NOMO-1 treated with dmso at 0.1 percent for 144 hours (cell line): ENCODE results near the gene CPEB3.
"Not testable (repeated sequence)": the region's sequence is repeated elsewhere in the genome, so short reads cannot be mapped to it uniquely, and the experiment has no call there.

Source experiments
- DNase-seq: peaks from one replicate; lab custom pipeline; 2025; ENCODE audit not compliant: unreplicated experiment; lab: John Stamatoyannopoulos, UW

CPEB3 gene

DNA sequence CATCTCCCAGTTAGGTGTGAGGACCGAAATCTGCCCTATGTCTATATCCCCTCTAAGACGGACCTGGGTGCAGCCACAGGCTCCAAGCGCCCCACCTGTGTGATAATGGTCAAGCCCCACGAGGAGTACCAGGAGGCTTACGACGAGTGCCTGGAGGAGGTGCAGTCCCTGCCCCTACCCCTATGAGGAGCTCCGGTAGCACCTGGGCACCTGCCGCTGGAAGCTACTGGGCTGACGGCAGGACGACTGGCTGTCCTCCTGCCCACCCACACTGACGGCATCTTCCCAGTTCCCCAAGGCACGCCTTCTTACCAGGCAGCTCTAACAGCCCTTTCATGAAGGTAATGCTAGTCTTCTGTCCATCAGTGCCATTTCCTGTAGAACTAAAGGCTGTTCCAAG is 74.3 kb downstream of the CPEB3 start:
- not testable (repeated sequence) for DNase-seq

GRCh38 chr10:92215222-92215621 is 75.7 kb downstream of the CPEB3 start:
- not testable (repeated sequence) for DNase-seq

DNA sequence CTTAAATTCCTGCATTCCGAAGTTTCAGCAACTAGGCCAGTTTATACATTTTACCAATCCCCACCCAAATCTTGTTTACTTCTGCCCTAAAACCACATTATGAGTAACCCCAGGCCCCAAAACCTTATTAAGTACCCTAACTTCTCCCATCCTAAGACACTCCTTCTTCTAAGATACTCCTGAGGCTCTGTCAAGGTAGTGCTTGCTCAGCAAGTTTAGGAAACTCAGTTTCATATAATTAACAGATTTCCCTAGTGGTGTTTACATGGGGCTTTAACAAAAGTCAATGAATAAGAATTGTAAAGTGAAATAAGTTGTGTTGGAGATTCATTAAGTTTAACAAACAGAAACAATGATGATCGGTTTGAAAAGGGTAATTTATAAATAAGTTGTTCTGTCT is 77.8 kb downstream of the CPEB3 start:
- no peak for DNase-seq

GRCh38 chr10:92208736-92209135 is 82.1 kb downstream of the CPEB3 start:
- no peak for DNase-seq

GRCh38 chr10:92208157-92208720 is 82.6 kb downstream of the CPEB3 start:
- peak; percentile 11 for DNase-seq

DNA sequence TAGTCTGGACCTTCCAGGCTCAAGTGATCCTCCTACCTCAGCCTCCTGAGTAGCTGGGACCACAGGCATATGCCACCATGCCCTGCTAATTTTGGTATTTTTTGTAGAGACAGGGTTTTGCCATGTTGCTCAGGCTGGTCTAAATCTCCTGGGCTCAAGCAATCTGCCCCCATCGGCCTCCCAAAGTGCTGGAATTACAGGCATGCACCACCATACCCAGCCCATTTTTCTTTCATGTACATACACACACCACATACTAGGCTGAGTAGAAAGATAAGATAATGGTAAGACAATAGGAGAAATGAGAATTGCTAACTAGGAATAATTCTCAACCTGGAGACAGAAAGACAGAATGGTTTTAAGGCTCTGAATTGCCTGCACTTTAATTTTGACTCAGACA is 83.8 kb downstream of the CPEB3 start:
- no peak for DNase-seq

- no peak for DNase-seq
Observed at GRCh38 chr10:92203919-92204623, 86.8 kb downstream of the CPEB3 start.

DNA sequence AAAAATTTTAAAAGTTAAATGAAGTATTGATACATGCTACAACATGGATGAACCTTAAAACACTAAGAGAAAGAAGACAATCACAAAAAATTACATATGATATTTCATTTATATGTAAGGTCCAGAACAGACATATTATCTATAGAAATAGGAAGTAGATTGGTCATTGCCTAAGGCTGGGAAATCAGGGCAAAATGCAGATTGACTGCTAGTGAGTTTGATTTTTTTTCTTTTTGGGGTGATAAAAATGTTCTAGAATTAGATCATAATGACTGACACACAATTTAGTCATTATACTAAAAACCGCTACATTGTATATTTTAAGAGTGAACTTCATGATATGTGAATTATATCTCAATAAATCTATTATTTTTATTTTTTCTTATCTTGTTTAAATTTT is 88.3 kb downstream of the CPEB3 start:
- no peak for DNase-seq

- DNase-seq, result no peak
Observed at GRCh38 chr10:92200564-92200963, 90.3 kb downstream of the CPEB3 start.

DNA sequence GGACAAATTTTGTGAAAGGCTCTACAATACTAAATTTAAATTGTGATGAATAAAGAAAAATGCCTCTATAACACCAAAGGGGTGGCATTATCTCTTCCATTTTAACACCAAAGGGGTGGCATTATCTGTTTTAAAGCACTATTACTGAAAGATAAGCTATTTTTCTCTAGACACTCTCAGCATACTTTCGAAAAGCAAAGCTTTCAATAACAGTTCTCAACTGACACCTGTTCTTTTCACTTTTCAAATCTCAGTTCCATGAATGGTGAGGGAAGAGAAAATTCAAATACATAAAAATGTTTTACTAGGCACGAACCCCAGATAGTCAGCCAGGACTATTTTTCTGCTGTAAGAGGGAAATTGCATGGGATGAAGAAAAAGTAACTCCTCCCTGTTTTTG is 103.8 kb downstream of the CPEB3 start:
- no peak for DNase-seq

- DNase-seq, result no peak
Observed at GRCh38 chr10:92184977-92185376, 105.9 kb downstream of the CPEB3 start.

GRCh38 chr10:92183199-92183598 is 107.7 kb downstream of the CPEB3 start:
- DNase-seq, result no peak

DNA sequence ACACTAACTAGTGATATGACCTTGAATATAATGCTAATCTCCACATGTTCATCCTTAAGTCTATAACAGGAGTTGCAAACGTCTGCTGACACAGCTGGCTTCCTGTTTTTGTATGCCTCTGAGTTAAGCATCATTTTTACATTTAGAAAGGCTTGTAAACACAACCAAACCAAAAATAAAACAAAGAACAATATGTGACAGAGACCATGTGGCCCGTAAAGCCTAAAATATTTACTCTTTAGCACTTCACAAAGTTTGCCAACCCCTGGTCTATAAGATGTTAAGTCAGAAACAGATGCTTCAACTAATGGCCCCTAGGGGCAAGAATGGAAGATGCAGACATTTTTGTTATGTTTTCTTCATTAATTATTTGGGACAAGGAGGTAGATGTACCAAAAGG is 109.3 kb downstream of the CPEB3 start:
- DNase-seq, result no peak

- no peak for DNase-seq
Observed at GRCh38 chr10:92180399-92180798, 110.5 kb downstream of the CPEB3 start.

- DNase-seq, result no peak
Observed at GRCh38 chr10:92177546-92177945, 113.3 kb downstream of the CPEB3 start.

GRCh38 chr10:92175164-92175563 is 115.7 kb downstream of the CPEB3 start:
- DNase-seq, result no peak

GRCh38 chr10:92173996-92174395 is 116.9 kb downstream of the CPEB3 start:
- no peak for DNase-seq

- no peak for DNase-seq
Observed at GRCh38 chr10:92164036-92164696, 126.7 kb downstream of the CPEB3 start.

GRCh38 chr10:92162541-92162940 is 128.3 kb downstream of the CPEB3 start:
- no peak for DNase-seq

GRCh38 chr10:92156874-92157773 is 133.8 kb downstream of the CPEB3 start:
- no peak for DNase-seq

DNA sequence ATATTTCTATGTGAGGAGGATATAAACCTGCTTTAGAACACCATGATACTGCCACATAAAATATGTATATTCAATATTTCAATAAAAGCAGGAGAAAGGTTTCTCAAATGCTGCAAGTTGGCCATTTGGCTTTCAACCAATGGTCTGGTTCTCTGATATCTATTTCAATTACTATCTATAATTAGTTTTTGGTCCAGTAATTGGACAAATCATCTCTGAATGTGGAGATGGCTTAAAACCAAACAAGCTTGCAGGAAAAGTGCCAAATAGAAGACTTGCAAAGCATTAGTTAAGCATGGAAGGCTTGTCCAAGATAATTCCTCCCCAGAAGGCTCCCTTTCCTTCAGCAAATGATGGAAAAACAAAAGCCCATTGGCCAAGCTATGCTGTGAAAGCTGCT is 140.1 kb downstream of the CPEB3 start:
- DNase-seq, result no peak
